PC-3 (cell line): ENCODE data around the gene GHITM.

Source experiments
- EZH2 ChIP-seq: fragments of 300-600 bp; sonication (generic); IDR thresholded peaks from one replicate; pipeline ENCODE4 v1.6.1; 2017; ENCODE audit warnings: antibody characterized with exemption, mild to moderate bottlenecking, low read length; ENCODE audit not compliant: unreplicated experiment
- EZH2phosphoT487 ChIP-seq: fragments of 300-600 bp; sonication (generic); IDR thresholded peaks from 2 replicates; pipeline ENCODE4 v1.6.1; 2018; ENCODE audit warnings: mild to moderate bottlenecking, antibody characterized with exemption, low read length, borderline replicate concordance
- TF ChIP-seq, protein P1 (sequence below): fragments of 300-600 bp; sonication (generic); conservative IDR thresholded peaks from 2 replicates; pipeline ENCODE4 v1.5.1; 2017; ENCODE audit warnings: antibody characterized with exemption, low read depth, mild to moderate bottlenecking, low read length

DNA sequence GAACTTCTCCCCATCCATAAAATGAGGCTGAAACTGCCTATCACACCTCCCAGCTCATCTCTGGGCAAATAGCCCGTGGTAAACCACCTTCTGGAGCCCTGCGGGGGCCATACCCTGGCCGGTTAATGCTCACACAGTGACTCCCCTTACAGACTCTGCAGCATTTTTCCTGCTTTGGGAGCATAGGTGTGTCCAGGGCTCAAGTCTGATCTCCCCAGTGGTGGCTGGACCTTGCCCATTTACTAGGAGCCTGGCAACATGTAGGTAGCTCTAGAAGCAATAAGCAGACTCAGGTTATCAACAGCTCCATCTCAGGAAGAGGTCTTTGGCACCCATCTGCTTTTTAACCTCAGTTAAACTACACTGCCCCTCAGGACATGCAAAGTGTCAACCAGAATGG is 49.5 kb downstream of the GHITM start:
- TF ChIP-seq, protein P1, sequence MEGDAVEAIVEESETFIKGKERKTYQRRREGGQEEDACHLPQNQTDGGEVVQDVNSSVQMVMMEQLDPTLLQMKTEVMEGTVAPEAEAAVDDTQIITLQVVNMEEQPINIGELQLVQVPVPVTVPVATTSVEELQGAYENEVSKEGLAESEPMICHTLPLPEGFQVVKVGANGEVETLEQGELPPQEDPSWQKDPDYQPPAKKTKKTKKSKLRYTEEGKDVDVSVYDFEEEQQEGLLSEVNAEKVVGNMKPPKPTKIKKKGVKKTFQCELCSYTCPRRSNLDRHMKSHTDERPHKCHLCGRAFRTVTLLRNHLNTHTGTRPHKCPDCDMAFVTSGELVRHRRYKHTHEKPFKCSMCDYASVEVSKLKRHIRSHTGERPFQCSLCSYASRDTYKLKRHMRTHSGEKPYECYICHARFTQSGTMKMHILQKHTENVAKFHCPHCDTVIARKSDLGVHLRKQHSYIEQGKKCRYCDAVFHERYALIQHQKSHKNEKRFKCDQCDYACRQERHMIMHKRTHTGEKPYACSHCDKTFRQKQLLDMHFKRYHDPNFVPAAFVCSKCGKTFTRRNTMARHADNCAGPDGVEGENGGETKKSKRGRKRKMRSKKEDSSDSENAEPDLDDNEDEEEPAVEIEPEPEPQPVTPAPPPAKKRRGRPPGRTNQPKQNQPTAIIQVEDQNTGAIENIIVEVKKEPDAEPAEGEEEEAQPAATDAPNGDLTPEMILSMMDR = no peak
- TF ChIP-seq EZH2 (no peak), EZH2phosphoT487 (no peak)
